ENCODE measurements around the gene TP53BP2. TPM values are rescaled to one million over a fixed set of nuclear protein-coding genes. Genes with fewer than 3 reads are reported as not detected.
"Not testable (repeated sequence)": the region's sequence is repeated elsewhere in the genome, so short reads cannot be mapped to it uniquely, and the experiment has no call there.

Gene TP53BP2
- total RNA-seq, 2 donors from 2014 or later: 27.4 to 34.3 TPM

- peak; percentile 17 for ATAC-seq
- intact Hi-C loops (cut with DNase I, micrococcal nuclease): loop anchor here in 1 of 2 donors (2.0 kb wide), 1 partner anchor 23 kb away; no protein-coding TSS in a partner anchor
- no peak for DNase-seq
Measured at GRCh38 chr1:223755992-223756775, 89.6 kb downstream of the TP53BP2 start.

DNA sequence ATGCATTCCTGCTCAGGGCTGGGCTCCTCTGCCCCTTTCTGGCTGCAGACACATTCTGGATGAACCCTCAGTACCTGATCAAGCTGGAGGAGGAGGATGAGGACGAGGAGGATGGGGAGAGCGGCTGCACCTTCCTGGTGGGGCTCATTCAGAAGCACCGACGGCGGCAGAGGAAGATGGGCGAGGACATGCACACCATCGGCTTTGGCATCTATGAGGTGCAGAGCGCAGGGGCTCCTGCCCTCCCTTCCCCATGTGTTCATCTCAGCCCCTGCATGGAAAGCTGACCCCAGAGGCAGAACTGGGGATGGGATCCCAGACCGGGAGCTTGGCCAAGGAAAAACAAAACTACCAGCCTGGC is 90.3 kb downstream of the TP53BP2 start:
- intact Hi-C loops (cut with DNase I, micrococcal nuclease): loop anchor here in 1 of 2 donors (2.0 kb wide), 1 partner anchor 23 kb away; no protein-coding TSS in a partner anchor
- DNase-seq (no peak), ATAC-seq (no peak)

DNA sequence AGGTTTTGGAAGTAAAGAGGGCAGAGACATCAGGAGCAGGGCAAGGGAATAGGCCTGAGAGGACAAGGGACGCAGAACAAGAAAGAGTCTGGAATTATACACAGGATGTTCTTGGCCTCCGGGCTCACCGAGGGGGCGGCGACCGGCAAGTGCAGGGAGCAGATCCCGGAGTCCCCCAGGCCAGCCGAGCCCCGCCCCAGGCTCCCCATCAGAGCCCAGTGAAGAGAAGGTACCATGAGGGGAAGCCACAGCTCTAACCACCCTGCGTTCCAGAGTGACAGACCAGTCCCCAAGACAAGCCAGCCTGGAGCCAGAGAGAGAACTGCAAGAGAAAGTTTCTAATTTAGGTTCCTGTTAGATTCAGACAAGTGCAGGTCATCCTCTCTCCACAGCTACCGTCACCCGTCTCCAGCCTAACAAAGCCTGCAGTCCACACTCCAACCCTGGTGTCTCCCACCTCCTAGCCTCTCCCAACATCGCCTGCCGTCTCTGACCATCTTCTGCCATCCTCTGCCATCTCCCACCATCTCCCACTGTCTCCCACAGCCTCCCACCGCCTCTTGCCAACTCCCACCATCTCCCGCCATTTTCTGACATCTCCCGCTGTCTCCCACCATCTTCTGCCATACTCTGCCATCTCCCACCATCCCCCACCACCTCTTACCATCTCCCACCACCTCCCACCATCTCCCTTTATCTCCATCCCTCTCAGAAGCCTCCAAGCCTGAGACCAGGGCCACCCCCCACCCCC is 90.9 kb downstream of the TP53BP2 start:
- intact Hi-C loops (cut with DNase I, micrococcal nuclease): loop anchor here in 1 of 2 donors (2.0 kb wide), 1 partner anchor 24 kb away; no protein-coding TSS in a partner anchor

GRCh38 chr1:223752721-223753515 is 92.8 kb downstream of the TP53BP2 start:
- ATAC-seq: no peak
- intact Hi-C loops (cut with DNase I, micrococcal nuclease): no loop called here

More for the DNA sequence above, 90.9 kb downstream of the TP53BP2 start:
- no peak for DNase-seq
- no peak for ATAC-seq

GRCh38 chr1:223751696-223752095 is 94.1 kb downstream of the TP53BP2 start:
- intact Hi-C loops (cut with DNase I, micrococcal nuclease): no loop called here

More at GRCh38 chr1:223752721-223753515, 92.8 kb downstream of the TP53BP2 start:
- DNase-seq: no peak

GRCh38 chr1:223750730-223751570 is 94.8 kb downstream of the TP53BP2 start:
- intact Hi-C loops (cut with DNase I, micrococcal nuclease): no loop called here
- DNase-seq: no peak
- no peak for ATAC-seq

More at GRCh38 chr1:223751696-223752095, 94.1 kb downstream of the TP53BP2 start:
- no peak for DNase-seq
- no peak for ATAC-seq

DNA sequence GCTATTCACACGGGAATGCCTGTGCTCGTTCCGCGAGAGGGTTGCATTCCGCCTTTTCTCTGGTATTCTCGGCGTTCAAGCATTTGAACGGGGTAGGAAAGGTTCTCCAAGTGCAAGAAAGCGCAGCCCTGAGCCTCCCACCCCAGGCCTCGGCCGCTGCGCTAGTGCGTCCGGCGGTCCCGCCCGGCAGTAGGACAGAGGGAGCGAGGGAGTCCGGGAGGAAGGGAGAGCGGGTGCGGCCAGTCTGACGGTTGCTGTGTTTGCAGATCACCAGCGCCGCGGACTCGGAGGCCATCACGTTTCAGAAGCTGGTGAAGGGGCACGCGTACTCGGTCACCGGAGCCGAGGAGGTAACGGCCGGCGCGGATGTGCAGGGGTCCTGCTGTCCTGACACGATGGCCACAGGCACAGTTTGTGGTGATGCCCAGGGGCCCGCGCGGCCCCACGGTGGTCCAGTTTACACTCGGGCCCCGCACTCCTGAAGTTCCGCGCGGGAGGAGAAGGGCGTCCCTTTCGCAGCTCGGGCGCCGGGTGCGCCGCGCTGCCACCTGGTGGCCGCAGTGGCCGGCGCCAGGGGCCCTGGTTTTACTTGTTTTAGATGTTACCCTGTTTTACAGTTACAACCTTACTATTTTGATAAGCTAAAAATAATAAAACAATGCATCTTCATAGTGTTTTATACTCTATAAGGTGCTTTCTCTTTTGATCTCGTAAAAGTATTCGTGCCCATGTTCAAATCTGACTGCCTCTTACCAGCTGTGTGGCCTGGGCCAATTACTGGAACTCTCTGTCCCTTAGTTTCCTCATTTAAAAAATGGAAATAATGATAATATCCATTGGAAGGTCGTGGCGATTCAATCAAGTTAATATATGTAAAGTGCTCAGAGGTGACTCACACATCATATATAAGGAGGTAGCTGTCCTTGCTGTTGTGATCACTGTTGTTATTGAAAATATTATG is 96.7 kb downstream of the TP53BP2 start:
- ATAC-seq (peak; percentile 80), DNase-seq (peak; percentile 48 to 73)
- intact Hi-C loops (cut with DNase I, micrococcal nuclease): loop anchor here (5.0 kb wide), 2 partner anchors 37 to 52 kb away; partner anchors contain the start of gene CAPN2 (in 2 of the 2)

- peak in 1 of 2 donors; percentile 38 for DNase-seq
- peak; percentile 68 for ATAC-seq
- intact Hi-C loops (cut with DNase I, micrococcal nuclease): loop anchor here (5.0 kb wide), 2 partner anchors 36 to 51 kb away; partner anchors contain the start of gene CAPN2 (in 2 of the 2)
Measured at GRCh38 chr1:223748405-223748772, 97.4 kb downstream of the TP53BP2 start.

GRCh38 chr1:223747838-223748335 is 97.9 kb downstream of the TP53BP2 start:
- peak; percentile 56 for DNase-seq
- ATAC-seq: peak; percentile 48
- intact Hi-C loops (cut with DNase I, micrococcal nuclease): loop anchor here (5.0 kb wide), 2 partner anchors 36 to 51 kb away; partner anchors contain the start of gene CAPN2 (in 2 of the 2)

GRCh38 chr1:223745731-223746130 is 100.0 kb downstream of the TP53BP2 start:
- intact Hi-C loops (cut with DNase I, micrococcal nuclease): loop anchor here (5.0 kb wide), 2 partner anchors 33 to 48 kb away; partner anchors contain the start of gene CAPN2 (in 2 of the 2)
- ATAC-seq (no peak), DNase-seq (no peak)

- DNase-seq: no peak
- ATAC-seq: no peak
- intact Hi-C loops (cut with DNase I, micrococcal nuclease): no loop called here
Measured at GRCh38 chr1:223742856-223743517, 102.8 kb downstream of the TP53BP2 start.

DNA sequence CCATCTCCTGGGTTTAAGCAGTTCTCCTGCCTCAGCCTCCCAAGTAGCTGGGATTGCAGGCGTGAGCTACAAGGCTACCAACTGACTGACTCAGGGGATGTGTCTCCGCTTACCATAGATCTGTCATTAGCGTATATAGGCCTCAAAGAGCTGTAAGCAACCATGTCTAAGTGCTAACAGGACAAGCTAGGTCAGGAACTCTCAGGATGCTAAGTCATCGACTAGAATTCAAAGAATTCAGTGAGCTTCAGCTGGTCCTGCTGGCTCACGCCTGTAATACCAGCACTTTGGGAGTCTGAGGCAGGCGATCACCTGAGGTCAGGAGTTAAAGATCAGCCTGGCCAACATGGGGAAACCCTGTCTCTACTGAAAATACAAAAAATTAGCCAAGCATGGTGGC is 103.9 kb downstream of the TP53BP2 start:
- no peak for DNase-seq
- ATAC-seq: no peak
- intact Hi-C loops (cut with DNase I, micrococcal nuclease): no loop called here

- intact Hi-C loops (cut with DNase I, micrococcal nuclease); DNase-seq: not testable (repeated sequence)
- peak; percentile 41 for ATAC-seq
Measured at GRCh38 chr1:223740038-223740736, 105.6 kb downstream of the TP53BP2 start.

DNA sequence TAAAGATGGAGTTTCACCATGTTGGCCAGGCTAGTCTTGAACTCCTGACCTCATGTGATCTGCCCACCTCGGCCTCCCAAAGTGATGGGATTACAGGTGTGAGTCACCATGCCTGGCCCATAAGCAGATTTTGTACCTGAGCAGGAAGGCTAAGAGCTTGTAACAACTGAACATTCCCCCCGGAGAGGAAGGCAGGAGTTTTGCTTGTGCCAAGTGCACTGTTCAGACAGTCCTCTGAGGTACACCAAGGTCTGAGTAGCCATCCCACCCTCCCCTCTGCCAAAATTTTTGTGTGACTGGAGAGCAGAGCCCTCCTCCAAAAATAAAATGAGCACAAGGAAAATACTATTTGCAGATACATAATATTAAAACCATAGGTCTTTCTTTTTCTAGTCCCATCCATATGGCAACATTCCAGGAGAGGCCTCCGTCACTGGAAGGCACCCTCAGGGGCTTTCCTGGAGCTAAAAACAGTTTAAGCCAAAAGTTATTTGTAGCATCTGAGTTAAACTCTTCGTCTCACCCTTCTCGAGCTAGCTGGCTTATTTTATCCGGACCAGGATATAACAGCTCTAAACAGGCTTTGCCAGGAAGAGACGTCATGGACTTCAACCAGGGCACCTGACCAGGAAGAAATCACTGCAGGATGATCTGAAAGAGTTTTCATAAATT is 106.2 kb downstream of the TP53BP2 start:
- peak; percentile 29 to 68 for DNase-seq
- peak; percentile 80 for ATAC-seq

More for the DNA sequence above, 106.2 kb downstream of the TP53BP2 start:
- intact Hi-C loops (cut with DNase I, micrococcal nuclease): no loop called here

All from left colon (tissue), 2 donors.